Measurements from ENCODE around the gene CPO.

The CPO gene

GRCh38 chr2:206971805-206972204, 32.5 kb downstream of the CPO start:
- no peak for DNase-seq

- DNase-seq: no peak
Observed at GRCh38 chr2:206974551-206974950, 35.2 kb downstream of the CPO start.

- no peak for DNase-seq
Observed at GRCh38 chr2:206978746-206979145, 39.4 kb downstream of the CPO start.

GRCh38 chr2:206979365-206979764, 40.0 kb downstream of the CPO start:
- no peak for DNase-seq

GRCh38 chr2:206979922-206980321, 40.6 kb downstream of the CPO start:
- no peak for DNase-seq

GRCh38 chr2:206980413-206980812, 41.1 kb downstream of the CPO start:
- no peak for DNase-seq

GRCh38 chr2:206981086-206981674, 41.9 kb downstream of the CPO start:
- DNase-seq: no peak

- DNase-seq: peak in 55 of 56 donors; percentile 13 to 93 (median 71)
Observed at GRCh38 chr2:206981739-206982340, 42.5 kb downstream of the CPO start.

- peak in 14 of 56 donors; percentile 3 to 43 (median 14) for DNase-seq
Observed at GRCh38 chr2:206982360-206982955, 43.1 kb downstream of the CPO start.

GRCh38 chr2:206983161-206983859, 44.0 kb downstream of the CPO start:
- DNase-seq: peak in 8 of 56 donors; percentile 1 to 28 (median 10)

- DNase-seq: no peak
Observed at GRCh38 chr2:206984206-206984605, 44.9 kb downstream of the CPO start.

GRCh38 chr2:206986943-206987342, 47.6 kb downstream of the CPO start:
- DNase-seq: no peak

- DNase-seq: no peak
Observed at GRCh38 chr2:206987810-206988209, 48.5 kb downstream of the CPO start.

- no peak for DNase-seq
Observed at GRCh38 chr2:206988884-206989283, 49.6 kb downstream of the CPO start.

- peak in 6 of 56 donors; percentile 3 to 11 (median 7) for DNase-seq
Observed at GRCh38 chr2:206989311-206989710, 50.0 kb downstream of the CPO start.

- DNase-seq: peak in 1 of 56 donors; percentile 28
Observed at GRCh38 chr2:206990360-206990759, 51.0 kb downstream of the CPO start.

GRCh38 chr2:206991070-206991469, 51.8 kb downstream of the CPO start:
- DNase-seq: no peak

- DNase-seq: no peak
Observed at GRCh38 chr2:206993396-206993911, 54.1 kb downstream of the CPO start.

GRCh38 chr2:206993964-206994363, 54.6 kb downstream of the CPO start:
- no peak for DNase-seq

- no peak for DNase-seq
Observed at GRCh38 chr2:206996556-206997065, 57.3 kb downstream of the CPO start.

- DNase-seq: peak in 14 of 56 donors; percentile 2 to 36 (median 20)
Observed at GRCh38 chr2:207008105-207008990, 69.0 kb downstream of the CPO start.

Measured in amygdala (tissue), 56 donors.